ENCODE measurements around the gene C5AR1.
"Not testable (repeated sequence)": the region's sequence is repeated elsewhere in the genome, so short reads cannot be mapped to it uniquely, and the experiment has no call there.

C5AR1 gene

DNA sequence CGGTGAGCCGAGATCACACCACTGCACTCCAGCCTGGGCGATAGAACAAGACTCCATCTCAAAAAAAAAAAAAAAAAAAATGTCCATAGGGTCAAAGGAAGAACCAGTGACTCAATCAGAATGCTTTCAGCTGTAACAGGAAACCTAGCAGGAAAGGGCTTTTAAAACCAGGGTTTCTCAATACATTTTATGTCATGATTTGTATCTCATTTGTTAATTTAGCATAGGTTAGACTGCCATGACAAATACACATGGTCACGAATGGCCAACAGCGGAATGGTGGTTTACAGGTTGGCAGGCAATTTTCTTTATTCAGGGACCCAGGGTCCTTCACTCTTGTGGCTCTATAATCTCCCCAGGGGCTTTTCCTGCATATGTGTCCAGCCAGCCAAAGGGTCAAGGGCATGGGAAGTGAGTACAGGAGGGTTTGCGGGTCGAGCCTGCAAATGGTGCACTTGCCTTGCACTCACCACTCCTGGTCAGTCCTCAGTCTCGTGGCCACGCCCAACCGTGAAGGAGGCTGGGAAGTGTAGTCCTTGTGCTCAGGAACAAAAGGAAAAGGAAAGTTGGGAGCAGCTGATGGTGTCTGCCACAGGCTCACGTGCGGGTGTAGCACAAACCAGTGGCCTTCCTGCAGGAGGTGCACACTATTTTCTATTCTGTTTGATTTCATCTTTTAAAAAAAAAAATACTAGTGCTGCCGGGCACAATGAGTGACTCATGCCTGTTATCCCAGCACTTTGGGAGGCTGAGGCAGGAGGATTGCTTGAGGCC is 54.3 kb downstream of the C5AR1 start:
- DNase-seq (ENCODE audit: low read depth): no peak
- no peak overlapping the region for H3K4me3 ChIP-seq (ENCODE audit: low read depth, low read length)
- TF ChIP-seq, protein P1, sequence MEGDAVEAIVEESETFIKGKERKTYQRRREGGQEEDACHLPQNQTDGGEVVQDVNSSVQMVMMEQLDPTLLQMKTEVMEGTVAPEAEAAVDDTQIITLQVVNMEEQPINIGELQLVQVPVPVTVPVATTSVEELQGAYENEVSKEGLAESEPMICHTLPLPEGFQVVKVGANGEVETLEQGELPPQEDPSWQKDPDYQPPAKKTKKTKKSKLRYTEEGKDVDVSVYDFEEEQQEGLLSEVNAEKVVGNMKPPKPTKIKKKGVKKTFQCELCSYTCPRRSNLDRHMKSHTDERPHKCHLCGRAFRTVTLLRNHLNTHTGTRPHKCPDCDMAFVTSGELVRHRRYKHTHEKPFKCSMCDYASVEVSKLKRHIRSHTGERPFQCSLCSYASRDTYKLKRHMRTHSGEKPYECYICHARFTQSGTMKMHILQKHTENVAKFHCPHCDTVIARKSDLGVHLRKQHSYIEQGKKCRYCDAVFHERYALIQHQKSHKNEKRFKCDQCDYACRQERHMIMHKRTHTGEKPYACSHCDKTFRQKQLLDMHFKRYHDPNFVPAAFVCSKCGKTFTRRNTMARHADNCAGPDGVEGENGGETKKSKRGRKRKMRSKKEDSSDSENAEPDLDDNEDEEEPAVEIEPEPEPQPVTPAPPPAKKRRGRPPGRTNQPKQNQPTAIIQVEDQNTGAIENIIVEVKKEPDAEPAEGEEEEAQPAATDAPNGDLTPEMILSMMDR (IDR thresholded peaks at IDR 0.05; ENCODE audit: insufficient read depth, low read depth, low read length, missing control alignments): no peak

DNA sequence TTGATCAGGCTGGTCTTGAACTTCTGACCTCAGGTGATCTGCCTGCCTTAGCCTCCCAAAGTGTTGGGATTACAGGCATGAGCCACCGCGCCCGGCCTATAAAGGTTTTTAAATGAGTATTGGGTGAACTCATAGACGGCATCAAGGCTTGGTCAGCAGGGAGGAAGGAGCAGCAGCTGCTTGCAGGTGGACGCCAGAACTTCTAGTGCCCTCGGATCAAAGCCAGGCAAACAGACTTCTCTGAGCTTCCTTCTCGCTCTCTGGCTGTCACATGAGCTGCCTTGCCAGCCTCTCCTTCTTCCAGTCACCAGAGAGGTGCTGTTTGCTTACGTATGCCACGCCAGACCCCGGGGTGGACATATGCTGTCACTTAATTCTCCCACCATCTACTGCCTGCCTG is 55.8 kb downstream of the C5AR1 start:
- not testable (repeated sequence) for DNase-seq (ENCODE audit: low read depth); H3K4me3 ChIP-seq (ENCODE audit: low read depth, low read length)

DNA sequence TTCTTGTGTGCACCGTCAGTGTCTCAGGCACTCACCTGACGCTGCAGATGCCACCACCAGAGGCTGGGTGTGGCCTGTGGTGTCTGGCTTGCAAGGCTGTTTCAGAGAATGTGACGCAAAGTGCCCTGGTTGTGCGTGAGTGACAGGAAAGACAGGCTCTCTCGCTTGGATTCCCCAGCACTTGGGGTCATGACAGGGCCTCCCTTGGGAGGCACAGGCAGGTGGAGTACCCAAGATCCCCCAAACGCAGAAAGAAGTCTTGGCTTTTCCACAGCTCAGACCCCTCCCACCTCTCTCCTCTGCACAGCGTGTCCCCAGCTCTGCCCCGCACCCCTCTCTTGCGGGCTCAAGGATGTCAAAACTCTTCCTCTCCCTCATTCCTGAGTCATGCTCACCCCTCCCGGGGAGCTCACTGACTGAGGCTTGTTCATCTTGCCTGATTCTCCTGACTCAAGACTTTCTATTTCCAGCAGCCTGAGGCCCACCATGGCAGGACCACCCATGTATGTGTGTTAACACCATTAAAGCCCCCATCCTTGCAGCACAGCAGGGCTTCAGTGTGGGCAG is 60.5 kb downstream of the C5AR1 start:
- DNase-seq (ENCODE audit: low read depth): no peak
- TF ChIP-seq, protein P1 (IDR thresholded peaks at IDR 0.05; ENCODE audit: insufficient read depth, low read depth, low read length, missing control alignments): no peak
- H3K4me3 ChIP-seq (ENCODE audit: low read depth, low read length): no peak overlapping the region

DNA sequence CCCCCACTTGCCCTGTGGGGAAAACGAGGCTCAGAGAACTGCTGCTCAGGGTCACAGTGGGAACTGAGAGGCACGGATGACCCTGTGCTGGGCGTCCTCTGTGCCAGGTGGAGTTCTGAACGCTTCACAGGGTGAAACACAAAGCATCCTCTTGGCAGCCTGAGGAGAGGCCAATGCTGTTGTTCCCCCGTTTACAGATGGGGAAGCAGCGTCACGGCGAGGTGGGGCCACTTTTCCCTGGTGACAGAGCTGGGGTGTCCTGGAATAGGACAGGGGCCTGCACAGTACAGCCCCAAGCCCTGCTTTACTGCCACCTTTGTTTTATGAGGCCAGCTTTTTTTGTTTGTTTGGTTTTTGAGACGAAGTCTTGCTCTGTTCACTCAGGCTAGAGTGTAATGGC is 61.6 kb downstream of the C5AR1 start:
- TF ChIP-seq, protein P1 (IDR thresholded peaks at IDR 0.05; ENCODE audit: insufficient read depth, low read depth, low read length, missing control alignments): no peak
- DNase-seq (ENCODE audit: low read depth): no peak
- no peak overlapping the region for H3K4me3 ChIP-seq (ENCODE audit: low read depth, low read length)

All from GM12865 (cell line).